ENCODE data around the gene DBH.

- TF ChIP-seq CTCF (IDR thresholded peaks at IDR 0.05; ENCODE audit: borderline replicate concordance, extremely low read depth, low read length, poor library complexity, severe bottlenecking) (no peak), EZH2 (IDR thresholded peaks at IDR 0.05; ENCODE audit: borderline replicate concordance, low read depth, low read length, severe bottlenecking) (no peak)
Measured at GRCh38 chr9:133640580-133641395, 4.6 kb downstream of the DBH start.

Measured in DND-41 (cell line).